T-helper 1 cell (primary cell): Measurements from ENCODE around the gene EFTUD2.
A peak's percentile ranks its signal among the peaks of the same experiment; 100 is the strongest.
"Not testable (repeated sequence)": the region's sequence is repeated elsewhere in the genome, so short reads cannot be mapped to it uniquely, and the experiment has no call there.

Experiments
- DNase-seq, 5 donors: peaks; one replicate each; pipeline ENCODE4 v3.0.0-alpha.2; 2012 to 2020
- total RNA-seq, 4 donors: gene quantifications; one replicate each; lab custom pipeline; 2026; lab: John Stamatoyannopoulos, UW

Gene EFTUD2
- 70.7 to 95.6 (median 90.1) reads per million in 4 donors for total RNA-seq

- peak; percentile 88 to 92 (median 88) for DNase-seq
These were observed at the start of gene EFTUD2 for GRCh38 chr17:44899074-44899782. Gene EFTUD2, minus strand, starts transcription at chr17:44899445. Its CDS starts 4,924 bp downstream, at chr17:44894521.

- DNase-seq, result no peak
These were observed 49.1 kb upstream of the EFTUD2 start for GRCh38 chr17:44948315-44948795.

DNA sequence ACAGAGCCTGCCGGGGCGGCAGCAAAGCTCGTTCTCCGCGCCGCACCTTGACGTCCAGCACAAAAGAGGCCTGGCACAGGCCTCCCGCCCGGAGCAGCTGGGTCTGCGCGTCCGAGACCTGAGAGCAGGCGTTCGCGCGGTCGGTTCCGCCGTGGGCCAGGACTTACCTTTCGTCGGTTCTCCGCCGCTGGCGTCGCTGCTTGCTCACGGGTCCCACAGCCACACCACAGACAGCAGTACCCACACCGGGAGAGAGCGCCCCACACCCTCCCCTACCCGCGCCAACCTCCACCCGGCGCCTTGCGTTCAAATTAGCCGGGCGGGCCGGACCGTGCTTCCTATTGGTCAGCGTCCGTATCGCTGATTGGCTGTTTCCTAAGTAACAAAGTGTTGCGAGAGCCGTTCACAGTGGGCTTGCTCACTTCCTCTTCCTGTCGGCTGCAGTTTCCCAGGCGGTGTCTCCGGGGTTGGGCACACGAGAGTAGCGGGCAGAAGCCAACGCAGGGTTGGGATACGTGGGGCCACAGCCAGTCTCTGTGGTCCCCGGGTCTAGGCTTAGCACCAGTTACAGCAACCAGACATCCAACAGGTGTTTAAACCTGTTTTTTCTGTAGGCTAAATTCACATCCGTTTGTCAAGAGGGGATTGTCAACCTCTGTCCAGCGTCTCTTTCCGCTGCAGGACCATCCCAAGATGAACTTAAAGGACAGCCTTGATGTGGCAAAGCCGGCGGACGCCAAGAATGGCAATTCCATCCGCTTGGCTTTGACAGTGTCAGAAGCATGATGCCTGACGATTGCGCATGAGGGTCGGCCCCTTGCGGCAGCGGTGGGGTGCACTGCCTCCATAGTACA is 48.4 kb upstream of the EFTUD2 start, which contains the start of gene KIF18B:
Gene KIF18B, minus strand, starts transcription at position 313 of the 854 bp plus-strand sequence. CDS start 11,429 bp downstream, outside the sequence.
- DNase-seq, result peak; percentile 72 to 96 (median 78)

- DNase-seq, result not testable (repeated sequence)
These were observed 46.4 kb upstream of the EFTUD2 start for GRCh38 chr17:44945652-44946051.

DNA sequence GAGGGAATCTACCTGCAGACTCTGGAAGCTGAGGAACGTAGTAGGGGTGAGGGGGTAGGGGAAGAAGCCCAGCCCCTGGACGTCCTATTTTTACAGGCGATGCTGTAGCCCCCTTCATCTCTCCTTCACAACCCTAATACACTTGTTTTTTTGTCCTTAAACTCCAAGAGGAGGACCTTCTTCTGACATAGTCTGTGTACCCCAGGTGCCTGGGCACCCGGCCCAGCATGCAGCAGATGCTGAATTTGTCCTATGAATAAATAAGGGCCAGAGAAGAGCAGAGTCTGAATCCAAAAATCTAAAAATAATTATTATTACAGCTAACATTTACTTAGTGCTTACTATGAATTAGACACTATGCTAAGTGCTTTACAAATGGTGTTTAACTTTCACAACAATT is 43.2 kb upstream of the EFTUD2 start:
- no peak for DNase-seq

DNA sequence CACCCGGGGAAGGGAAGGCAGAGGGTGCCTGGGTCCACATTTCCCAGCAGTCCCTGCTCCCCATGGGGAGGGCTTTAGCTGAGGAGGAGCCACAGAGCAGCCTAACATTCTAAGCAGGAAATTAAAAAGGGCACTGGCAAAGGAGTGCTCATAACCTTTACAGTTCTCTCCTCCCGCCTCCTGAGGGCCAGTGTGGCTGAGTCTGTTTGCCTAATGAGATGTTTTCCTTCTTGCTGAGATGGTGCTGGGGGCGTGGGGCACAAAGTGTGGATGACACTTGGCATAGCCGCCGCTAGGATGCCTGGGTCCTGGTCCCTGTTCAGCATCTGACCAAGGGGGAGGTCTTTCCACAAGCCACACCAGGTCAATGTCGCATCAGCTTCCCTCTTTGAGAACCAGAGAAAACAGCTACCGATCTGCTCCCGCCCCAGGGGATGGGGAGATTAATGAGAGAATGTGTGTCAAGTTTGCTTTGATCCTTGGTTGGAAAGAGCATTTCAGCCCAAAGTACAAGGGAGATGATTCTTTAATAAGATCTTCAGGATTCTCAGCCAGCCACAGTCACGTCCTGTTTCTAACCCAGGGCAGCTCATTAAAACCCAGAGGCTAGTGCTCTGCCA is 42.6 kb upstream of the EFTUD2 start:
- no peak for DNase-seq

GRCh38 chr17:44940768-44941167 is 41.5 kb upstream of the EFTUD2 start:
- no peak for DNase-seq

DNA sequence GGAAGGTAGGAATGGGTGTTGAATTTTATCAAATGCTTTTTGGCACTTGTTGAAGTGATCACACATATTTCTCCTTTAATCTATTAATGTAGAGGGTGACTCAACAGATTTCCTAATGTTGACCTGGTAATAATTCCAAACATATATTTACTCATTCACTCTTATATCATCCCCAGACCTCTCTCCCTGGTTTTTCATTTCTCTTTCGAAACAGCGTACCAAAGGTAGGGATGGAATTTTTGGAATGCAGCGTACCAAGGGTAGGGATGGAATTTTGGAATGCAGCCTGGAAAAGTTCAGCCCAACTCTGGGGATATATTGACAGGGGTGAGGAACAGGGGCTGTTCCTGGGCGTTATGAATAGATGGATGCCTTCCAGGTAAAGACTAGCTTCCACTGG is 41.1 kb upstream of the EFTUD2 start:
- no peak for DNase-seq

GRCh38 chr17:44935116-44935515 is 35.9 kb upstream of the EFTUD2 start:
- no peak for DNase-seq

- no peak for DNase-seq
These were observed 35.5 kb upstream of the EFTUD2 start for GRCh38 chr17:44934745-44935105.

- DNase-seq, result no peak
These were observed 34.8 kb upstream of the EFTUD2 start for GRCh38 chr17:44933824-44934744.

DNA sequence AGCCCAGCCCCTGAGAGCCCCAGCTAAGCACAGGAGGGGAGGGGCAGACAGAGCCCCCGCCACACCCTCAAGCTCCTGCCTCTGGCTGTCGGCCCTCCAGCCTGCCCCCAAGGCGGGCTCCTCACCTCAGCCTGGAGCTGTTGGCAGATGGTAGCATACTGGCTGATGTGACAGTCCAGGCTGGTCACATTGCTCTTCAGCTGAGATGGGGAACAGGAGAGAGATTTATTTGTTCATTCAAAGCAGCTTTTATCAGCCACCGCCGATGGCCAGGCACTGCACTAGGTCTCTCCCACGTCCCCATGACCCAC is 33.5 kb upstream of the EFTUD2 start:
- no peak for DNase-seq

- DNase-seq, result no peak
These were observed 33.0 kb upstream of the EFTUD2 start for GRCh38 chr17:44932096-44932786.

DNA sequence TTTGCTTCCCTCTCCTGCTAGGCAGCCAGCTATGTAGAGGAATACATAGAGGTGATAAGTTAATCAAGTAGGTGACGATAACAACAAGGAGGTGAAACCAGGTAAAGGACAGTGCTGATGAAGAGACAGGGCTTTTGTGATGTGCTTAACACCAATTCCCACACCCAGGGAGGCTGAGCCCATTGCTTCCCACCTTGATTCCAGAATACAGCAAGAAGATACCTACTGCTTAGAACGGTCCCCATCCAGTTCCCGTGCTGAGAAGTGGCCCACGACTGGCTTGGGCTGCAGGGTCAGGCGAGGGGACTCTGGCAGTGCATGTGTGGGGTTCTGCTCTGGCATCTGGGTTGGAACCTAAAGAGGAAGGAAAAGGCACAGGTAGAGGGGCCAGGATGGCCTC is 32.1 kb upstream of the EFTUD2 start:
- no peak for DNase-seq

DNA sequence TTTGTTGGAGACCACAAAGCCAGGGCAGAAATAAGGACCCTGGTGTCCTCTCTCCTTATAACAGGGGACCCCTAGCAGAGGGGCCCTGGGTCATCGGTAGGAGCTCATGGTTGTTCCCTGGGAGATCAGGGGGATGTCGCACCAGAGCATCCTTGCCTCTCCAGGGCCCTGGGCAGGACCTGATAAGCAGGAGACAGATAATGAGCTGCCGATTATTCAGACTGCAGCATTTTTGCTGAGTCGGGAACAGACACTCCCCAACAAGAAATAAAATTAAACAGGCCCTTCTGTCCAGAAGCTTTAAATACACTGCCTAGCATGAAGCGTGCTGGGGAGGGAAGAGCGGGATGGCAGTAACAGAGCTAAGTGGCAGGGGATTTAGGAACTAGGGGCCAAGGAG is 31.4 kb upstream of the EFTUD2 start:
- DNase-seq, result no peak

- no peak for DNase-seq
These were observed 29.9 kb upstream of the EFTUD2 start for GRCh38 chr17:44928950-44929720.

GRCh38 chr17:44928136-44928535 is 28.9 kb upstream of the EFTUD2 start:
- no peak for DNase-seq

GRCh38 chr17:44927696-44928095 is 28.5 kb upstream of the EFTUD2 start:
- no peak for DNase-seq

- DNase-seq, result no peak
These were observed 27.7 kb upstream of the EFTUD2 start for GRCh38 chr17:44926821-44927525.
